ENCODE measurements around the gene SLC9A2.

Gene SLC9A2

GRCh38 chr2:102674370-102674769 lies 55.0 kb downstream of the SLC9A2 start:
- H3K9ac ChIP-seq (ENCODE audit: low read depth, low read length) = no peak overlapping the region
- no peaks in the 10 kb centered on the region for H3K36me3 ChIP-seq (ENCODE audit: insufficient read depth, low read length)
- H3K9me3 ChIP-seq (ENCODE audit: control insufficient read depth, insufficient read depth, low read length) = no peaks in the 10 kb centered on the region

DNA sequence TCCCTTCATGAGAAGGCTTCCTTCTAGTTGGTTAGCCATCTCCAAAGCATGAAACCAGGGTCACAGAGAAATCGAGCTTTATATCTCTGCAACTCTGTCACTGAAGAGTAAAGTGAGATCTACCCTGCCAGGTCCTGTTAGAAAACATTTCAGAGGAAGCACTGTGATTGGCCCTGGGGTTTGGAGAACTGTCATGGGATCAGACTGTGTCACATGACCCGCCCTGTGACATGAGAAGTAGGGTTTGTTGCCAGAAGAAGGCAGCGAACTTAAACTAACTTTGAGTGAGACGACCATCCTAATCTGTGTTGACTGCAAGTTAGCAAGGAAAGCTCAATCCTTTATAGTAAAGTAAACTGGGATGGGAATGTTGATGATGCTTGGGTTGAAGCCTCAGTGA lies 55.5 kb downstream of the SLC9A2 start:
- Histone ChIP-seq H3K9ac (ENCODE audit: low read depth, low read length) (no peak overlapping the region), H3K9me3 (ENCODE audit: control insufficient read depth, insufficient read depth, low read length) (no peaks in the 10 kb centered on the region), H3K4me1 (ENCODE audit: insufficient read depth, low read length) (no peaks in the 10 kb centered on the region), H3K36me3 (ENCODE audit: insufficient read depth, low read length) (no peaks in the 10 kb centered on the region)

More at GRCh38 chr2:102674370-102674769, 55.0 kb downstream of the SLC9A2 start:
- no peaks in the 10 kb centered on the region for H3K4me1 ChIP-seq (ENCODE audit: insufficient read depth, low read length)

GRCh38 chr2:102677244-102678215 lies 58.2 kb downstream of the SLC9A2 start:
- Histone ChIP-seq H3K4me1 (ENCODE audit: insufficient read depth, low read length) (no peaks in the 10 kb centered on the region), H3K36me3 (ENCODE audit: insufficient read depth, low read length) (no peaks in the 10 kb centered on the region), H3K9me3 (ENCODE audit: control insufficient read depth, insufficient read depth, low read length) (no peaks in the 10 kb centered on the region), H3K9ac (ENCODE audit: low read depth, low read length) (no peak overlapping the region)

DNA sequence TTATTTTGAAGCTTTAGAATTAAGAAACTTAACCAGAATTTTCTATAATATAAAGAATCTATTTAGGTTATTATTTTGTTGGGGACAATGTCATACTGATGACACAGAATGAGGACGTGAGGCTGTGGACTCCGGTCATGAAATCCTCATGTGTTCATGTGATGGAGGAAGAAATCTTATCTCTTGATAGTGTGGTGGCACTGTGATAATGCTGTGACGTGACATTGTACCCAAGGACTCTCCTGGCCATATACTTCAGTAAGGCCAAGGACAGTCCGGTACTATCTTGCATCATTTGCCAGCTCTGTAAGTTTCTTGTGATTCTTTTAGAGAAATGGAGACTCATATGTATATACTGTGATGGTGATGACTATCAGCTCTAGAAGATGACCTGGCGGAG lies 59.1 kb downstream of the SLC9A2 start:
- no peaks in the 10 kb centered on the region for H3K4me1 ChIP-seq (ENCODE audit: insufficient read depth, low read length)
- no peak overlapping the region for H3K9ac ChIP-seq (ENCODE audit: low read depth, low read length)
- no peaks in the 10 kb centered on the region for H3K36me3 ChIP-seq (ENCODE audit: insufficient read depth, low read length)
- H3K9me3 ChIP-seq (ENCODE audit: control insufficient read depth, insufficient read depth, low read length) = no peaks in the 10 kb centered on the region

DNA sequence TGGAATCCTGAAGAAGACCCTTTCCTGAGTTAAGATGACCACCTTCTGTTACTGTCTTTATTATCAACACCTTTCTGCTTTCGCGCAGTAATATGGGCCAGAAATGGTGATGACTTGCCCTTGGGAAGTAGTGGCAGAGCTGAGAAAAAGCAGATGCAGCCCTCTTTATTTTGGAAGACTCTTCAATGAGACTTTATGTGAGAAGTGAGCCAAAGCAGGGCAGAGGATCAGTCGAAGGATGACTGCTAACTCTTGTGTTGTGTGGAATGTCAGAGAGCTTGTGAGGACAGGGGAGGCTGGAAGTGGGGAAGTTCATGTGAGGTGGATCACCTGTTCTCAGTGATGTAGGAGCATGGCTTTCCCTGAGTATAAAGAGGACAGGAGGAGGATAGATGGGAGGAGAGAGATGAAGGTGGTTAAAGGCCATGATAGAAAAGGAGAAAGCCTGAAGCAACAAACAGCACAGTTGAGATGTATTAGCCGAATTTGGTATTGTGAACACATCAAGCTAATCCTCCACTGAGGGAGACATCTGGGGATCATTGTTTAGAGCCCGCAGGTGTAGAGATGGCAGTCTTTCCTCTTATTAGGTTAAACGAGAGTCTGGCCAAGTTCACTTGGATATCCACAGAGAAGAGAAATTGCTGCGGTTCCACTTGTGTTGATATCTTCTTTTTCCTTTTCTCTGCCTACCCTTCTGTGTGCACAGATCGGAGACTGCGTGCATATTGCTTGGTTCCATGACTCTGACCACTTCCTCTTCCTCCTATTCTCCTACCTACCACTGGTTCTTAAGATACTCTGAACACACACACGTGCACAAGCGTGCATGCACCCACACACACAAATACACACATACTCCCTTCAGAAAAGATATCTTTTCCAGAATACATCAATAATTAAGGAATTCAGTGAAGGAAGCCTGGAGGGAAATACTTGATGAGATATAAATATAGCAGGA lies 67.4 kb downstream of the SLC9A2 start:
- H3K36me3 ChIP-seq (ENCODE audit: insufficient read depth, low read length) = no peaks in the 10 kb centered on the region
- no peak overlapping the region for H3K9ac ChIP-seq (ENCODE audit: low read depth, low read length)
- no peaks in the 10 kb centered on the region for H3K4me1 ChIP-seq (ENCODE audit: insufficient read depth, low read length)
- no peaks in the 10 kb centered on the region for H3K9me3 ChIP-seq (ENCODE audit: control insufficient read depth, insufficient read depth, low read length)

DNA sequence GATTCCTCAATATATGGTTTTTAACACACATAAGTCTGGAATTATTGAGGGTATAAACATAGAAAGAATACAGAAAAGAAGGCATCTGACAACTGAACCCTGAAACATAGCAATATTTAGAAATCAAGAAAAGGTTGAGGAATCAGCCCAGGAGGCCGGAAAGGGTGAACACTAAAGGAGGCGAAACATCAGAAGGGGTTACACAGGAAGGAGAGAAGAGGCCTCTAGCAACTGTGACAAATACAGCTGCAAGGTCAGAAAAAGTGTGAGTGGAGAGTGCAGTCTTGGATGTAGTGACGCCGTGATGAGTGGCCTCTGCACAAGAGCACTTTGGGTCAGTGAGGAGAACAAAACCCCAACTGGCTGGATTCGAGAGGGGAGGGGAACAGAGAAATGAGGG lies 70.7 kb downstream of the SLC9A2 start:
- H3K9ac ChIP-seq (ENCODE audit: low read depth, low read length) = no peak overlapping the region
- no peaks in the 10 kb centered on the region for H3K36me3 ChIP-seq (ENCODE audit: insufficient read depth, low read length)
- H3K4me1 ChIP-seq (ENCODE audit: insufficient read depth, low read length) = no peaks in the 10 kb centered on the region
- no peaks in the 10 kb centered on the region for H3K9me3 ChIP-seq (ENCODE audit: control insufficient read depth, insufficient read depth, low read length)

DNA sequence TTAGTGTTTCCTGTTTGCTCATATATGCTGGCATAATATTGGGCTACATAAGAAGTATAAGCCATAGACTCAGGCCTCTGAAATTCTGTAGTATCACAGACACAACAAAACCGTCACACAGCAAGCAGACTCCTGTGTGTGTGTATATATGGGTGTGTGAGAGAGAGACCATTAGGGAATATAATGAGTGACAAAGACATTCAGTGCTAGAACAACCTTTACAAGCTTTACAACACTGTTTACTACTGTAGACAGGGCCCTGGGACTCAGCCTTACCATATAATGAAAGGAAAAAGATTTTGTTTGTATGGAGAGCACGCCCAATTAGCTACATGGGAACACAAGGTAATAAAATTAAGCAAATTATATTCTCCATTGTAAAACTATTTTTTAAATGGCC lies 77.1 kb downstream of the SLC9A2 start:
- no peaks in the 10 kb centered on the region for H3K36me3 ChIP-seq (ENCODE audit: insufficient read depth, low read length)
- no peak overlapping the region for H3K9ac ChIP-seq (ENCODE audit: low read depth, low read length)
- no peaks in the 10 kb centered on the region for H3K4me1 ChIP-seq (ENCODE audit: insufficient read depth, low read length)
- no peaks in the 10 kb centered on the region for H3K9me3 ChIP-seq (ENCODE audit: control insufficient read depth, insufficient read depth, low read length)

DNA sequence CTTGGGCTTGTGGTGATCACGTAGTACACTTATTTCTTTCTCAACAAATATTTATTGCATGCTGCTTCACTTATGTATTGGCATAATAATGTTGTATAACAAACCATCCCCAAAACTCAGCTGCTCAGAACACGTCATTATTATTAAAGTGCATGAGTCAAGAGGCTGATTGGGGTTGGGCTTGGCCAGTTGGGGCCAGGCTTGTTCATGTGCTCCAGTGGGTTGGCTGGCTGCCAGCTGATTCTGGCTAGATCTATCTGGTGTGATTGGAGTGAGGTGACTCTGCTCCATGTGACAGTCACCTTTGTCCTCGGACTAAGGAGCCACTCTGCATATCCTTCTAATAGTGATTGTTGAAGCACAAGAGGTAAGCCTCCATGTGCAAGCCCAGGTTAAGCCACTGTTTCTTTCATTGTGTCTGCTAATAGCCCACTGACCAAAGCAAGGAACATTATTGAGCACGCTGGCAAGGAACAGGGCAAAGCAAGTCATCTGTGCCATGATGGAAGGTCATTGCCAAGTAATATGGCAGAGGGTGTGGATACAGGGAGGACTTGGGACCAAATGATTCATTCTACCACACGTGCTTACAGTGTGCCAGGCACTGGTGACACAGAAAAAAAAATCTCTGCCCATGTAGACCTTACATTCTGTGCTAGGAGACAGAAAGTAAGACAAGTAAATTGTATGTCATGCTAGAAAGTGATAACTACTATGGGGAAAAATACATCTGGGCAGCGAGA lies 79.2 kb downstream of the SLC9A2 start:
- Histone ChIP-seq H3K36me3 (ENCODE audit: insufficient read depth, low read length) (no peaks in the 10 kb centered on the region), H3K4me1 (ENCODE audit: insufficient read depth, low read length) (no peaks in the 10 kb centered on the region), H3K9ac (ENCODE audit: low read depth, low read length) (no peak overlapping the region), H3K9me3 (ENCODE audit: control insufficient read depth, insufficient read depth, low read length) (no peaks in the 10 kb centered on the region)

- no peaks in the 10 kb centered on the region for H3K9me3 ChIP-seq (ENCODE audit: control insufficient read depth, insufficient read depth, low read length)
- H3K4me1 ChIP-seq (ENCODE audit: insufficient read depth, low read length) = peaks cover 5% of the 10 kb centered on the region; the same call in 1 of the 2 replicates
- no peak overlapping the region for H3K9ac ChIP-seq (ENCODE audit: low read depth, low read length)
- no peaks in the 10 kb centered on the region for H3K36me3 ChIP-seq (ENCODE audit: insufficient read depth, low read length)
Measured at GRCh38 chr2:102703305-102703704, 84.0 kb downstream of the SLC9A2 start.

DNA sequence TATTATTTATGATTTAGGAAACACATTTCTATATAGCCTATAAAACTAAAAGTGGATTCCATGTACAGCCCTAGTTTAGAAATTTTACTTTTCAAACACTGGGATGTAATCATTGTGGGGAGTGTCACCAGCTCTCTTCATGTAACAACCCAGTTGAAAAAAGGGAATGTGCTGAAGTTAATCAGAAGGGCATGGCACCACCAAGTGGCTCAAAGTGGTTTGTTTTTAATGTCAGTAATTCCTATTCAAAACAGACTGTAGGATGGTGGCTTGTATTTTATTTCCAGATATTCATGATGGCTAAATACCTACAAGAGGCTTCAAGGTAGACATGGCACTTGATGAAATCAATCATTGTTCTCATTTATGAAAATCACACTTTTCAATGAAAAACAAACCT lies 84.4 kb downstream of the SLC9A2 start:
- Histone ChIP-seq H3K9ac (ENCODE audit: low read depth, low read length) (no peak overlapping the region), H3K9me3 (ENCODE audit: control insufficient read depth, insufficient read depth, low read length) (no peaks in the 10 kb centered on the region)

GRCh38 chr2:102704531-102704930 lies 85.2 kb downstream of the SLC9A2 start:
- no peak overlapping the region for H3K9ac ChIP-seq (ENCODE audit: low read depth, low read length)

More for the DNA sequence above, 84.4 kb downstream of the SLC9A2 start:
- H3K4me1 ChIP-seq (ENCODE audit: insufficient read depth, low read length) = peaks cover 5% of the 10 kb centered on the region; the same call in 1 of the 2 replicates
- no peaks in the 10 kb centered on the region for H3K36me3 ChIP-seq (ENCODE audit: insufficient read depth, low read length)

DNA sequence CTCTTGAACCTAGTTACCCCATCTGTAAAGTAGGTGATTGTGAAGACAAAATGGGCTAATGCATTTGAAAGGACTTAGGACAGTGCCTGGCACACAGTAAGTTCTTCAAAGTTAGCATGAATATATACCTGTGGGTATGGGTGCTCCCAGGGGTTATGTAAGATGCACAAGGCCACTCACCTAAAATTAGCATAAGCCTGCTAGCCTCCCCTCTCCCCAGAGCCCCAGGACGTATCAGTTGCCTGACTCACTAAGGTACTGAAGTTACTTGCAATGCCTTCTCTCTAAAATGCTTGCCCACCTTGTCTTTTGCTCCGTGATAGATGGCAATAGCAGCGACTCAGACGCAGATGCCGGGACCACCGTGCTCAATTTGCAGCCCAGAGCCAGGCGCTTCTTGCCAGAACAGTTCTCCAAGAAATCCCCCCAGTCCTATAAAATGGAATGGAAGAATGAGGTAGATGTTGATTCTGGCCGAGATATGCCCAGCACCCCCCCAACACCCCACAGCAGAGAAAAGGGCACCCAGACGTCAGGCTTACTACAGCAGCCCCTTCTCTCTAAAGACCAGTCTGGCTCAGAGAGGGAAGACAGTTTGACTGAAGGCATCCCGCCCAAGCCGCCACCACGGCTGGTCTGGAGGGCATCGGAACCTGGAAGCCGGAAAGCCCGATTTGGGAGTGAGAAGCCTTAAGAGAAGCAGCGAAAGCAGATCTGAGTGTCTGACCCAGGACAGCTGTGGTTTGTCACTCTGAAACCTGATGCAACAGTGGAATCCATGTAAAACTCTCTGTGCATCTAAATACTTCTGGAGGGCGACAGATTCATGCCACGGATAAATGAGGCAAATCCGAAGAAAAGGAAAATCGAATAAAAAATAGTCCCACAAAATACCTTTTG lies 88.7 kb downstream of the SLC9A2 start:
- Histone ChIP-seq H3K9me3 (ENCODE audit: control insufficient read depth, insufficient read depth, low read length) (no peaks in the 10 kb centered on the region), H3K4me1 (ENCODE audit: insufficient read depth, low read length) (peaks cover 13% of the 10 kb centered on the region; the same call in 1 of the 2 replicates), H3K9ac (ENCODE audit: low read depth, low read length) (no peak overlapping the region; the same call in 1 of the 2 replicates), H3K36me3 (ENCODE audit: insufficient read depth, low read length) (no peaks in the 10 kb centered on the region)

More at GRCh38 chr2:102704531-102704930, 85.2 kb downstream of the SLC9A2 start:
- no peaks in the 10 kb centered on the region for H3K9me3 ChIP-seq (ENCODE audit: control insufficient read depth, insufficient read depth, low read length)
- H3K4me1 ChIP-seq (ENCODE audit: insufficient read depth, low read length) = peaks cover 13% of the 10 kb centered on the region; the same call in 1 of the 2 replicates
- H3K36me3 ChIP-seq (ENCODE audit: insufficient read depth, low read length) = no peaks in the 10 kb centered on the region

All from ES-I3 (cell line).